HL-60 (cell line): Measurements from ENCODE around the gene ANGPT4.

Experiments used
- GABPA ChIP-seq: IDR thresholded peaks from 2 replicates; pipeline ENCODE4 v1.6.1; 2012; ENCODE audit warnings: low read depth
- POLR2AphosphoS5 ChIP-seq: IDR thresholded peaks from 2 replicates; pipeline ENCODE4 v1.6.1; 2012; ENCODE audit warnings: low read depth
- TF ChIP-seq, protein P1 (sequence below): IDR thresholded peaks from one replicate; pipeline ENCODE4 v1.5.1; 2011; ENCODE audit warnings: low read length, control low read depth, inconsistent platforms; ENCODE audit not compliant: insufficient read depth
- TF ChIP-seq, protein P2 (sequence below): IDR thresholded peaks from 2 replicates; pipeline ENCODE4 v1.6.1; 2012; ENCODE audit warnings: low read depth; ENCODE audit not compliant: insufficient replicate concordance

DNA sequence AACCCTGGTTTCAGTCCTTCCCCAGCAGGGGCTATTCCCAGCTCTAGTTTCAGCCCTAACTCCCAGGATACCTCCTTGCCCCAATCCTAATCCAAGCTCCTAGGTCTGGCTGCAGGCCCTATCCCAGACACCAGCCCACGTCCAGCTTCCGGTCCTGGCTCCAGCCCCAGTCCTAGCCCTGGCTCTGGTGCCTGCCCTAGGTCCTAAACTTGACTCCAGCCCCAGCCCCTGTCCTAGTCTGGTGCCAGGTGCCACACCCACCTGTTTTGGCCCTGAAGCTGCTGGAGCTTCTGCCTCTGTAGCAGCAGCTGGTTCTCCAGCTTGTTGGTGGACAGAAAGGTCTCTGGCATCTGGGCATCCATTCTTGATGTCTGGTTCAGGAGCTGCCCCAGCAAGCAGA lies 28.1 kb downstream of the ANGPT4 start:
- TF ChIP-seq, protein P1, sequence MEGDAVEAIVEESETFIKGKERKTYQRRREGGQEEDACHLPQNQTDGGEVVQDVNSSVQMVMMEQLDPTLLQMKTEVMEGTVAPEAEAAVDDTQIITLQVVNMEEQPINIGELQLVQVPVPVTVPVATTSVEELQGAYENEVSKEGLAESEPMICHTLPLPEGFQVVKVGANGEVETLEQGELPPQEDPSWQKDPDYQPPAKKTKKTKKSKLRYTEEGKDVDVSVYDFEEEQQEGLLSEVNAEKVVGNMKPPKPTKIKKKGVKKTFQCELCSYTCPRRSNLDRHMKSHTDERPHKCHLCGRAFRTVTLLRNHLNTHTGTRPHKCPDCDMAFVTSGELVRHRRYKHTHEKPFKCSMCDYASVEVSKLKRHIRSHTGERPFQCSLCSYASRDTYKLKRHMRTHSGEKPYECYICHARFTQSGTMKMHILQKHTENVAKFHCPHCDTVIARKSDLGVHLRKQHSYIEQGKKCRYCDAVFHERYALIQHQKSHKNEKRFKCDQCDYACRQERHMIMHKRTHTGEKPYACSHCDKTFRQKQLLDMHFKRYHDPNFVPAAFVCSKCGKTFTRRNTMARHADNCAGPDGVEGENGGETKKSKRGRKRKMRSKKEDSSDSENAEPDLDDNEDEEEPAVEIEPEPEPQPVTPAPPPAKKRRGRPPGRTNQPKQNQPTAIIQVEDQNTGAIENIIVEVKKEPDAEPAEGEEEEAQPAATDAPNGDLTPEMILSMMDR, result no peak
- TF ChIP-seq POLR2AphosphoS5, result no peak
- TF ChIP-seq GABPA, result no peak
- TF ChIP-seq, protein P2, sequence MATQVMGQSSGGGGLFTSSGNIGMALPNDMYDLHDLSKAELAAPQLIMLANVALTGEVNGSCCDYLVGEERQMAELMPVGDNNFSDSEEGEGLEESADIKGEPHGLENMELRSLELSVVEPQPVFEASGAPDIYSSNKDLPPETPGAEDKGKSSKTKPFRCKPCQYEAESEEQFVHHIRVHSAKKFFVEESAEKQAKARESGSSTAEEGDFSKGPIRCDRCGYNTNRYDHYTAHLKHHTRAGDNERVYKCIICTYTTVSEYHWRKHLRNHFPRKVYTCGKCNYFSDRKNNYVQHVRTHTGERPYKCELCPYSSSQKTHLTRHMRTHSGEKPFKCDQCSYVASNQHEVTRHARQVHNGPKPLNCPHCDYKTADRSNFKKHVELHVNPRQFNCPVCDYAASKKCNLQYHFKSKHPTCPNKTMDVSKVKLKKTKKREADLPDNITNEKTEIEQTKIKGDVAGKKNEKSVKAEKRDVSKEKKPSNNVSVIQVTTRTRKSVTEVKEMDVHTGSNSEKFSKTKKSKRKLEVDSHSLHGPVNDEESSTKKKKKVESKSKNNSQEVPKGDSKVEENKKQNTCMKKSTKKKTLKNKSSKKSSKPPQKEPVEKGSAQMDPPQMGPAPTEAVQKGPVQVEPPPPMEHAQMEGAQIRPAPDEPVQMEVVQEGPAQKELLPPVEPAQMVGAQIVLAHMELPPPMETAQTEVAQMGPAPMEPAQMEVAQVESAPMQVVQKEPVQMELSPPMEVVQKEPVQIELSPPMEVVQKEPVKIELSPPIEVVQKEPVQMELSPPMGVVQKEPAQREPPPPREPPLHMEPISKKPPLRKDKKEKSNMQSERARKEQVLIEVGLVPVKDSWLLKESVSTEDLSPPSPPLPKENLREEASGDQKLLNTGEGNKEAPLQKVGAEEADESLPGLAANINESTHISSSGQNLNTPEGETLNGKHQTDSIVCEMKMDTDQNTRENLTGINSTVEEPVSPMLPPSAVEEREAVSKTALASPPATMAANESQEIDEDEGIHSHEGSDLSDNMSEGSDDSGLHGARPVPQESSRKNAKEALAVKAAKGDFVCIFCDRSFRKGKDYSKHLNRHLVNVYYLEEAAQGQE, result no peak
